Cardiac fibroblast (primary cell): ENCODE data around the gene OSBPL10.
A peak's percentile ranks its signal among the peaks of the same experiment; 100 is the strongest.

Source experiments
- DNase-seq, 2 donors: peaks; one replicate each; pipeline versions ENCODE4 v3.0.0 to v3.0.0-alpha.2; 2010; ENCODE audit warnings: low read depth in 2 of 2
- H3K4me3 ChIP-seq, 2 donors: replicated peaks in 1 of 2; 1 replicate in 1 of 2; 2 replicates in 1 of 2; pipeline ENCODE4 v1.5.1; 2011; ENCODE audit warnings: low read depth in 2 of 2, low read length in 2 of 2, mild to moderate bottlenecking in 2 of 2, moderate library complexity in 1 of 2
- CTCF ChIP-seq: IDR thresholded peaks from one replicate; pipeline ENCODE4 v1.5.1; 2011; ENCODE audit warnings: low read depth, mild to moderate bottlenecking, low read length, inconsistent platforms

OSBPL10 gene

GRCh38 chr3:31880482-31881078, 100.5 kb downstream of the OSBPL10 start:
- H3K4me3 ChIP-seq: no peak overlapping the region
- no peak for DNase-seq
- TF ChIP-seq CTCF: no peak

GRCh38 chr3:31880020-31880419, 101.0 kb downstream of the OSBPL10 start:
- TF ChIP-seq CTCF: peak; percentile 6
- H3K4me3 ChIP-seq: no peak overlapping the region
- peak; percentile 44 to 50 for DNase-seq

- no peak for TF ChIP-seq CTCF
- no peak for DNase-seq
- H3K4me3 ChIP-seq: no peak overlapping the region
Measured at GRCh38 chr3:31879365-31879764, 101.7 kb downstream of the OSBPL10 start.

- DNase-seq: peak; percentile 70 to 80
- TF ChIP-seq CTCF: no peak
- H3K4me3 ChIP-seq: no peak overlapping the region
Measured at GRCh38 chr3:31878231-31878838, 102.7 kb downstream of the OSBPL10 start.

GRCh38 chr3:31876331-31876730, 104.7 kb downstream of the OSBPL10 start:
- H3K4me3 ChIP-seq: no peak overlapping the region
- TF ChIP-seq CTCF: no peak
- DNase-seq: peak; percentile 45 to 87

GRCh38 chr3:31875437-31875836, 105.6 kb downstream of the OSBPL10 start:
- DNase-seq: no peak
- H3K4me3 ChIP-seq: no peak overlapping the region
- no peak for TF ChIP-seq CTCF
